ENCODE results near the gene OLA1.

DNA sequence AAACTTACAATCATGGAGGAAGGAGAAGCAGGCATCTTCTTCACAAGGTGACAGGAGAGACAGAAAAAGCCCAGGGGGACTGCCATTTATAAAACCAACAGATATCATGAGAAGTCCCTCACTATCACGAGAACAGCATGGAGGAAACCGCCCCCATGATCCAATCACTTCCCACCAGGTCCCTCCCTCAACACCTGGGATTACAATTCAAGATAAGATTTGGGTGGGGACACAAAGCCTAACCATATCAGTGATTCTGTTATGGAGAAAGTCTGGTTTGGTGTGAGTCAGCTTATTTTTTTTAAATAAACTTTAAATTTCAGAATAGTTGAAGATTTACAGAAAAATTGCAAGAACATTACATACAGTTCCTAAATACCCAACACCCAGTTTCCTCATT lies 198.4 kb downstream of the OLA1 start:
- TF ChIP-seq RAD21 (IDR thresholded peaks at IDR 0.05; ENCODE audit: low read length) (no peak), MAFK (IDR thresholded peaks at IDR 0.05; ENCODE audit: low read depth, low read length) (no peak), CHD1 (IDR thresholded peaks at IDR 0.05; ENCODE audit: low read depth, low read length) (no peak), POLR2A (IDR thresholded peaks at IDR 0.05; ENCODE audit: low read depth, low read length) (no peak), CEBPB (IDR thresholded peaks at IDR 0.05; ENCODE audit: low read depth, low read length) (no peak), MAZ (IDR thresholded peaks at IDR 0.05; ENCODE audit: borderline replicate concordance, low read depth, low read length) (no peak), RFX5 (IDR thresholded peaks at IDR 0.05; ENCODE audit: low read depth, low read length) (no peak), BHLHE40 (IDR thresholded peaks at IDR 0.05; ENCODE audit: low read depth, low read length) (no peak), SMC3 (IDR thresholded peaks at IDR 0.05; ENCODE audit: low read depth, low read length) (no peak), RCOR1 (IDR thresholded peaks at IDR 0.05; ENCODE audit: insufficient replicate concordance, low read length) (no peak)
- TF ChIP-seq, protein P1, sequence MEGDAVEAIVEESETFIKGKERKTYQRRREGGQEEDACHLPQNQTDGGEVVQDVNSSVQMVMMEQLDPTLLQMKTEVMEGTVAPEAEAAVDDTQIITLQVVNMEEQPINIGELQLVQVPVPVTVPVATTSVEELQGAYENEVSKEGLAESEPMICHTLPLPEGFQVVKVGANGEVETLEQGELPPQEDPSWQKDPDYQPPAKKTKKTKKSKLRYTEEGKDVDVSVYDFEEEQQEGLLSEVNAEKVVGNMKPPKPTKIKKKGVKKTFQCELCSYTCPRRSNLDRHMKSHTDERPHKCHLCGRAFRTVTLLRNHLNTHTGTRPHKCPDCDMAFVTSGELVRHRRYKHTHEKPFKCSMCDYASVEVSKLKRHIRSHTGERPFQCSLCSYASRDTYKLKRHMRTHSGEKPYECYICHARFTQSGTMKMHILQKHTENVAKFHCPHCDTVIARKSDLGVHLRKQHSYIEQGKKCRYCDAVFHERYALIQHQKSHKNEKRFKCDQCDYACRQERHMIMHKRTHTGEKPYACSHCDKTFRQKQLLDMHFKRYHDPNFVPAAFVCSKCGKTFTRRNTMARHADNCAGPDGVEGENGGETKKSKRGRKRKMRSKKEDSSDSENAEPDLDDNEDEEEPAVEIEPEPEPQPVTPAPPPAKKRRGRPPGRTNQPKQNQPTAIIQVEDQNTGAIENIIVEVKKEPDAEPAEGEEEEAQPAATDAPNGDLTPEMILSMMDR (conservative IDR thresholded peaks at IDR 0.05; ENCODE audit: low read depth, low read length): no peak
- TF ChIP-seq, protein P2, sequence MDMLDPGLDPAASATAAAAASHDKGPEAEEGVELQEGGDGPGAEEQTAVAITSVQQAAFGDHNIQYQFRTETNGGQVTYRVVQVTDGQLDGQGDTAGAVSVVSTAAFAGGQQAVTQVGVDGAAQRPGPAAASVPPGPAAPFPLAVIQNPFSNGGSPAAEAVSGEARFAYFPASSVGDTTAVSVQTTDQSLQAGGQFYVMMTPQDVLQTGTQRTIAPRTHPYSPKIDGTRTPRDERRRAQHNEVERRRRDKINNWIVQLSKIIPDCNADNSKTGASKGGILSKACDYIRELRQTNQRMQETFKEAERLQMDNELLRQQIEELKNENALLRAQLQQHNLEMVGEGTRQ (IDR thresholded peaks at IDR 0.05; ENCODE audit: low read depth, low read length): no peak
- TF ChIP-seq, protein P3, sequence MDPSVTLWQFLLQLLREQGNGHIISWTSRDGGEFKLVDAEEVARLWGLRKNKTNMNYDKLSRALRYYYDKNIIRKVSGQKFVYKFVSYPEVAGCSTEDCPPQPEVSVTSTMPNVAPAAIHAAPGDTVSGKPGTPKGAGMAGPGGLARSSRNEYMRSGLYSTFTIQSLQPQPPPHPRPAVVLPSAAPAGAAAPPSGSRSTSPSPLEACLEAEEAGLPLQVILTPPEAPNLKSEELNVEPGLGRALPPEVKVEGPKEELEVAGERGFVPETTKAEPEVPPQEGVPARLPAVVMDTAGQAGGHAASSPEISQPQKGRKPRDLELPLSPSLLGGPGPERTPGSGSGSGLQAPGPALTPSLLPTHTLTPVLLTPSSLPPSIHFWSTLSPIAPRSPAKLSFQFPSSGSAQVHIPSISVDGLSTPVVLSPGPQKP (IDR thresholded peaks at IDR 0.05; ENCODE audit: borderline replicate concordance, low read depth, low read length): no peak

Measured in IMR-90 (cell line).